ENCODE measurements around the gene NLGN1.

Gene NLGN1

GRCh38 chr3:173398111-173398479 is 551 bp downstream of the NLGN1 start:
- H3K4me1 ChIP-seq (ENCODE audit: insufficient read depth, low read length), result peaks cover 21% of the 10 kb centered on the region
- 2% methylated on average over 9 of the region's 15 CpGs for WGBS
- no peaks in the 10 kb centered on the region for H3K9me3 ChIP-seq (ENCODE audit: insufficient read depth, low read depth, low read length)
- H3K27me3 ChIP-seq (ENCODE audit: insufficient read depth, low read length), result peaks cover 40% of the 10 kb centered on the region
- peak overlapping the region; percentile 54 for H3K27ac ChIP-seq (ENCODE audit: low read depth, low read length)
- H3K9ac ChIP-seq (ENCODE audit: low read depth, low read length), result peak overlapping the region; percentile 71
- H3K36me3 ChIP-seq (ENCODE audit: insufficient read depth, low read length), result no peaks in the 10 kb centered on the region
- peak overlapping the region; percentile 92 for H3K4me3 ChIP-seq (ENCODE audit: low read length)

DNA sequence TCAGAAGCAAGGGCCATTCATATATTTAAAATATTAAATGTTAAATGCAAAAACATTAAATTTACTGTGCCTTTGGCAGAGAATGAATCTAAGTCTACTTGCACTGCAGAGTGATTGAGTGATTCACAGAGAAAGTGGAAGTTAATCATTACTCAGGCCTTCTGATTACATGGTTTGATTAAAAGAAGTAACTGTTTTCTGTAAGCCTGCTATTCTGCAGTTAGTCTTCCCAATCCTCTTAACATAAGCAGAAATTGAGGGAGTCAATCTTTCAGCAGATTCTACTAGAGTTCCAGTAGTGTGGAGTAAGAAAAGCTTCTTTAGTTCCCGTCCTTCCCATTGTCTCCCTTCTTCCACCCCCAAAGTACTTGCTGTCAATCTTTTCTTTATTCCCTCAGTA is 1.5 kb downstream of the NLGN1 start:
- H3K27me3 ChIP-seq (ENCODE audit: insufficient read depth, low read length), result peaks cover 33% of the 10 kb centered on the region

DNA sequence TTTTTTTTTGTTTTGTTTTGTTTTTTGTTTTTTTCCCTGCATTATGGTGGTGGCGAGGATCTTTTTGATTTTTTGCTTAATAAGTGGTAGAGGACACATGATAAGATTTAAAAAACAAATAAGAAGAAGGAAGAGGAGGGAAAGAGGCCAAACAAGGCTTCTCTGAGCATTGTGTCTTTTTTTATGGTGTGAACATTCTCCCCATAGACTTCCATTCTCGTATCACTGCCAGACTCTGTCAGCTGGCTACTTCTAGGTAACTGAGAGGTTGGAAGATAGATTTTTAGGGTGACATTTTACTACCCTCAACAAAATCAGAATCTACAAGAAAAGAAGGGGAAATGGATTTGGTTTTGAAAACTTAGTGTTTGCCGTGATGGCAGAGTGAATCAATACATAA is 3.8 kb downstream of the NLGN1 start:
- 86% methylated on average over 2 of the region's 3 CpGs for WGBS
- Histone ChIP-seq H3K4me1 (ENCODE audit: insufficient read depth, low read length) (peaks cover 14% of the 10 kb centered on the region), H3K36me3 (ENCODE audit: insufficient read depth, low read length) (no peaks in the 10 kb centered on the region), H3K27me3 (ENCODE audit: insufficient read depth, low read length) (peaks cover 17% of the 10 kb centered on the region), H3K27ac (ENCODE audit: low read depth, low read length) (no peak overlapping the region), H3K9me3 (ENCODE audit: insufficient read depth, low read depth, low read length) (no peaks in the 10 kb centered on the region), H3K4me3 (ENCODE audit: low read length) (no peak overlapping the region), H3K9ac (ENCODE audit: low read depth, low read length) (no peak overlapping the region)

More for the DNA sequence above, 1.5 kb downstream of the NLGN1 start:
- H3K4me3 ChIP-seq (ENCODE audit: low read length), result peak overlapping the region; percentile 92
- H3K27ac ChIP-seq (ENCODE audit: low read depth, low read length), result no peak overlapping the region
- no peak overlapping the region for H3K9ac ChIP-seq (ENCODE audit: low read depth, low read length)
- no peaks in the 10 kb centered on the region for H3K9me3 ChIP-seq (ENCODE audit: insufficient read depth, low read depth, low read length)
- no peaks in the 10 kb centered on the region for H3K36me3 ChIP-seq (ENCODE audit: insufficient read depth, low read length)
- peaks cover 21% of the 10 kb centered on the region for H3K4me1 ChIP-seq (ENCODE audit: insufficient read depth, low read length)
- WGBS, result no CpG with 5 or more reads among the region's 1 CpG

- Histone ChIP-seq H3K4me1 (ENCODE audit: insufficient read depth, low read length) (peaks cover 14% of the 10 kb centered on the region), H3K9ac (ENCODE audit: low read depth, low read length) (no peak overlapping the region), H3K27ac (ENCODE audit: low read depth, low read length) (no peak overlapping the region), H3K27me3 (ENCODE audit: insufficient read depth, low read length) (peaks cover 7% of the 10 kb centered on the region; the same call in 1 of the 2 replicates), H3K4me3 (ENCODE audit: low read length) (no peak overlapping the region), H3K36me3 (ENCODE audit: insufficient read depth, low read length) (no peaks in the 10 kb centered on the region), H3K9me3 (ENCODE audit: insufficient read depth, low read depth, low read length) (no peaks in the 10 kb centered on the region)
- 95% methylated on average over 2 of the region's 2 CpGs for WGBS
These were observed 5.1 kb downstream of the NLGN1 start for GRCh38 chr3:173402656-173403055.

- no peak overlapping the region for H3K4me3 ChIP-seq (ENCODE audit: low read length)
- H3K9ac ChIP-seq (ENCODE audit: low read depth, low read length), result no peak overlapping the region
- no peaks in the 10 kb centered on the region for H3K9me3 ChIP-seq (ENCODE audit: insufficient read depth, low read depth, low read length)
- WGBS, result 100% methylated on average over 1 of the region's 1 CpG
- no peaks in the 10 kb centered on the region for H3K36me3 ChIP-seq (ENCODE audit: insufficient read depth, low read length)
- no peak overlapping the region for H3K27ac ChIP-seq (ENCODE audit: low read depth, low read length)
- peaks cover 13% of the 10 kb centered on the region for H3K4me1 ChIP-seq (ENCODE audit: insufficient read depth, low read length)
- H3K27me3 ChIP-seq (ENCODE audit: insufficient read depth, low read length), result peaks cover 7% of the 10 kb centered on the region; the same call in 1 of the 2 replicates
These were observed 5.8 kb downstream of the NLGN1 start for GRCh38 chr3:173403376-173403775.

DNA sequence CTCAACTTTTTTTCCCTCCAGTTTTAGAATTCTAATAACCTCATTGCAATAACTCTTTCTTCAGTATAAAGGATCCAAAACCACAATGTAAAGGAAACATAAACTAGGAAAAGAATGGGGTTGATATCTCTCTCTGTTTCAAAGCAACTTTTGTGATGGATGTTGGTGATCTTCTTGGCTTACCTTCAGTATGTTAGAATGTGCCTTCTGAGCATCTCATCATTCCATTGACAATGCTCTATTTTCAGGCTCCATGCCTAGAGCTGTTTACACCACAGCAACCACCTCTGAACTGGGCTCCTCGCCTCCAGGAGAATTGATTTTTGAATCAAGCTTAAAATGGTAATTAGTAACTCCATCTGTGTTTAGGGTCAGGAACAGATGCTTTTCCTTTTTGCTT is 6.6 kb downstream of the NLGN1 start:
- peaks cover 5% of the 10 kb centered on the region for H3K4me1 ChIP-seq (ENCODE audit: insufficient read depth, low read length)
- H3K9ac ChIP-seq (ENCODE audit: low read depth, low read length), result no peak overlapping the region
- H3K27me3 ChIP-seq (ENCODE audit: insufficient read depth, low read length), result 0 out of 2 replicates have a peak, but pooled peaks cover under 1% of the 10 kb centered on the region
- no peak overlapping the region for H3K27ac ChIP-seq (ENCODE audit: low read depth, low read length)
- H3K36me3 ChIP-seq (ENCODE audit: insufficient read depth, low read length), result no peaks in the 10 kb centered on the region
- 89% methylated on average over 1 of the region's 1 CpG for WGBS
- H3K4me3 ChIP-seq (ENCODE audit: low read length), result no peak overlapping the region
- no peaks in the 10 kb centered on the region for H3K9me3 ChIP-seq (ENCODE audit: insufficient read depth, low read depth, low read length)

DNA sequence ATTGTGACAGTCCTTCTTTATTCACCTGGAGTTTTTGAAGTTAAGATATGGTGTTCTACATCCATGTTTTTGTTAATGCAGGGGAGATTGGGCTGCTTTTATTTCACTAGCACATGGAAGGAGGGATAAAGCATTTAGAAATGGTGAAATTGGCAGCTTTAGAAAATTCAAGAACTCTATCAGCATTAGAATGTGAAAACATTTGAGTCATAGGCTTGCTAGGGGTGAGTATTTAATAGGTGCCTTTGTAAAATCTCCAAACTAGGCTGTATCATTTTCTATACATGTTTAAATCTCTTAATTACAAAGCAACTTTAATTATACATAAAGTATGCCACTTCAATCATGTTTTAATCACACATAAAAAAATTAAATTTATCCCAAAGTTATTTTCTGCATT is 12.9 kb downstream of the NLGN1 start:
- Histone ChIP-seq H3K36me3 (ENCODE audit: insufficient read depth, low read length) (no peaks in the 10 kb centered on the region), H3K9ac (ENCODE audit: low read depth, low read length) (no peak overlapping the region), H3K9me3 (ENCODE audit: insufficient read depth, low read depth, low read length) (no peaks in the 10 kb centered on the region), H3K4me3 (ENCODE audit: low read length) (no peak overlapping the region), H3K27me3 (ENCODE audit: insufficient read depth, low read length) (no peaks in the 10 kb centered on the region), H3K4me1 (ENCODE audit: insufficient read depth, low read length) (peaks cover 27% of the 10 kb centered on the region), H3K27ac (ENCODE audit: low read depth, low read length) (no peak overlapping the region)

GRCh38 chr3:173410849-173411248 is 13.3 kb downstream of the NLGN1 start:
- Histone ChIP-seq H3K9me3 (ENCODE audit: insufficient read depth, low read depth, low read length) (no peaks in the 10 kb centered on the region), H3K36me3 (ENCODE audit: insufficient read depth, low read length) (no peaks in the 10 kb centered on the region), H3K27ac (ENCODE audit: low read depth, low read length) (no peak overlapping the region), H3K27me3 (ENCODE audit: insufficient read depth, low read length) (no peaks in the 10 kb centered on the region), H3K9ac (ENCODE audit: low read depth, low read length) (peak overlapping the region; percentile 19; the same call in 1 of the 2 replicates), H3K4me3 (ENCODE audit: low read length) (no peak overlapping the region), H3K4me1 (ENCODE audit: insufficient read depth, low read length) (peaks cover 27% of the 10 kb centered on the region)
- WGBS, result 64% methylated on average over 1 of the region's 1 CpG

- Histone ChIP-seq H3K9me3 (ENCODE audit: insufficient read depth, low read depth, low read length) (no peaks in the 10 kb centered on the region), H3K4me1 (ENCODE audit: insufficient read depth, low read length) (peaks cover 27% of the 10 kb centered on the region), H3K27me3 (ENCODE audit: insufficient read depth, low read length) (no peaks in the 10 kb centered on the region), H3K27ac (ENCODE audit: low read depth, low read length) (no peak overlapping the region), H3K36me3 (ENCODE audit: insufficient read depth, low read length) (no peaks in the 10 kb centered on the region), H3K9ac (ENCODE audit: low read depth, low read length) (peak overlapping the region; percentile 19; the same call in 1 of the 2 replicates), H3K4me3 (ENCODE audit: low read length) (no peak overlapping the region)
- 79% methylated on average over 3 of the region's 5 CpGs for WGBS
These were observed 13.9 kb downstream of the NLGN1 start for GRCh38 chr3:173411375-173411973.

- Histone ChIP-seq H3K9ac (ENCODE audit: low read depth, low read length) (no peak overlapping the region), H3K27ac (ENCODE audit: low read depth, low read length) (no peak overlapping the region), H3K27me3 (ENCODE audit: insufficient read depth, low read length) (no peaks in the 10 kb centered on the region), H3K36me3 (ENCODE audit: insufficient read depth, low read length) (no peaks in the 10 kb centered on the region), H3K4me3 (ENCODE audit: low read length) (no peak overlapping the region), H3K4me1 (ENCODE audit: insufficient read depth, low read length) (peaks cover 15% of the 10 kb centered on the region), H3K9me3 (ENCODE audit: insufficient read depth, low read depth, low read length) (0 out of 2 replicates have a peak, but pooled peaks cover 13% of the 10 kb centered on the region)
- 100% methylated on average over 1 of the region's 1 CpG for WGBS
These were observed 18.5 kb downstream of the NLGN1 start for GRCh38 chr3:173416070-173416469.

GRCh38 chr3:173429076-173429475 is 31.5 kb downstream of the NLGN1 start:
- H3K4me1 ChIP-seq (ENCODE audit: insufficient read depth, low read length), result no peaks in the 10 kb centered on the region
- H3K9ac ChIP-seq (ENCODE audit: low read depth, low read length), result no peak overlapping the region
- H3K27me3 ChIP-seq (ENCODE audit: insufficient read depth, low read length), result no peaks in the 10 kb centered on the region
- H3K36me3 ChIP-seq (ENCODE audit: insufficient read depth, low read length), result no peaks in the 10 kb centered on the region
- WGBS, result 92% methylated on average over 4 of the region's 5 CpGs
- H3K9me3 ChIP-seq (ENCODE audit: insufficient read depth, low read depth, low read length), result 0 out of 2 replicates have a peak, but pooled peaks cover 8% of the 10 kb centered on the region
- H3K4me3 ChIP-seq (ENCODE audit: low read length), result no peak overlapping the region
- no peak overlapping the region for H3K27ac ChIP-seq (ENCODE audit: low read depth, low read length)

DNA sequence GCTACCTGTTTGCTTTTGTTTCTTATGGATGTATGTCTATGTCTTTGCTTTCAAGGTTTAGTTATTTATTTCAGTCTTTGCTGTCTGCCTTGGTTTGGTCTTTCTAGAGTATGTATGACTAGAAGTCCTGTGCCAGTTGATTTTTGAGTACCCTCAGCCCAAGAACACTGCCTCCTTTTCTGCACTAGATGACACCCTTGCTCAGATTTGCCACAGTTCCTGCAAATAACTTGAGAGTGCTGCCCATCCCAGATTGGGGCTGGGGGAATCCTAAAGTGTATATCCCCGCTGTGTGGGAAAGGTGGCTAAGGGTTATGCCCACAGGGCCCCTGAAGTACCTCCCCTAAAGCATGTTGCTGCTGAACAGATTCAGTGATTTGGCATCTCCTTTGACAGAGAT is 32.0 kb downstream of the NLGN1 start:
- 88% methylated on average over 1 of the region's 1 CpG for WGBS
- no peaks in the 10 kb centered on the region for H3K36me3 ChIP-seq (ENCODE audit: insufficient read depth, low read length)
- H3K9me3 ChIP-seq (ENCODE audit: insufficient read depth, low read depth, low read length), result 0 out of 2 replicates have a peak, but pooled peaks cover 8% of the 10 kb centered on the region
- H3K9ac ChIP-seq (ENCODE audit: low read depth, low read length), result no peak overlapping the region
- no peak overlapping the region for H3K27ac ChIP-seq (ENCODE audit: low read depth, low read length)
- H3K27me3 ChIP-seq (ENCODE audit: insufficient read depth, low read length), result no peaks in the 10 kb centered on the region
- H3K4me1 ChIP-seq (ENCODE audit: insufficient read depth, low read length), result no peaks in the 10 kb centered on the region
- no peak overlapping the region for H3K4me3 ChIP-seq (ENCODE audit: low read length)

Measured in HUES64 (cell line).